Uterus (tissue), 2 donors: Measurements from ENCODE around the gene DUSP10.

Source experiments
- CTCF ChIP-seq, 4 experiments: fragments of 200-600 bp in 2 of 4; fragments of 450-650 bp in 2 of 4; sonication (generic) in 2 of 4; IDR thresholded peaks; one replicate each; pipeline ENCODE4 v1.5.1; 2016 to 2019; ENCODE audit warnings: antibody characterized with exemption in 4 of 4, mild to moderate bottlenecking in 2 of 4, moderate library complexity in 1 of 4
- POLR2A ChIP-seq, 2 donors: fragments of 450-650 bp; IDR thresholded peaks; one replicate each; pipeline ENCODE4 v1.6.1; 2016; ENCODE audit warnings: antibody characterized with exemption in 2 of 2, mild to moderate bottlenecking in 1 of 2, moderate library complexity in 1 of 2

GRCh38 chr1:221704306-221704705, 37.6 kb downstream of the DUSP10 start:
- TF ChIP-seq CTCF (IDR thresholded peaks at IDR 0.05) (no peak), POLR2A (IDR thresholded peaks at IDR 0.05) (no peak)
